Measurements from ENCODE around the gene RAB7B.

DNA sequence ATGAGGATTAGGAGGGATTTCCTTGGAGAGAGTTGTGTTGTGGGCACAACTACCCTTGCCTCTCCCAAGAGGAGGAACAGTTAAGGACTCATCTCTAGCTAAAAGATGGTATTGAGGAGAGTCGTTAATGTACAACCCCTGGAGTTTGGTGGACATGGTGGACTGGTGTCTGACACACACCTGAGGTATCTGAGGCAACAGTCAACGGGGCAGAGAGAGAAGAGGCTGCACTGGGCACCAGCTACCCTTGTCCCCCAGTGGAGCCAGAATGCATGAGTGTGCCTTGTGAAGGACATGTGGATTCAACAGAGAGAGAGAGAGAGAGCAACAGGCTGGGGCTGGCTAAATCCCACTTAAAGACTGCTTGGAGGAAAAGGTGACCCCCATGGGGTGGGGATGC lies 13.0 kb downstream of the RAB7B start:
- TF ChIP-seq, protein P1, sequence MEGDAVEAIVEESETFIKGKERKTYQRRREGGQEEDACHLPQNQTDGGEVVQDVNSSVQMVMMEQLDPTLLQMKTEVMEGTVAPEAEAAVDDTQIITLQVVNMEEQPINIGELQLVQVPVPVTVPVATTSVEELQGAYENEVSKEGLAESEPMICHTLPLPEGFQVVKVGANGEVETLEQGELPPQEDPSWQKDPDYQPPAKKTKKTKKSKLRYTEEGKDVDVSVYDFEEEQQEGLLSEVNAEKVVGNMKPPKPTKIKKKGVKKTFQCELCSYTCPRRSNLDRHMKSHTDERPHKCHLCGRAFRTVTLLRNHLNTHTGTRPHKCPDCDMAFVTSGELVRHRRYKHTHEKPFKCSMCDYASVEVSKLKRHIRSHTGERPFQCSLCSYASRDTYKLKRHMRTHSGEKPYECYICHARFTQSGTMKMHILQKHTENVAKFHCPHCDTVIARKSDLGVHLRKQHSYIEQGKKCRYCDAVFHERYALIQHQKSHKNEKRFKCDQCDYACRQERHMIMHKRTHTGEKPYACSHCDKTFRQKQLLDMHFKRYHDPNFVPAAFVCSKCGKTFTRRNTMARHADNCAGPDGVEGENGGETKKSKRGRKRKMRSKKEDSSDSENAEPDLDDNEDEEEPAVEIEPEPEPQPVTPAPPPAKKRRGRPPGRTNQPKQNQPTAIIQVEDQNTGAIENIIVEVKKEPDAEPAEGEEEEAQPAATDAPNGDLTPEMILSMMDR (IDR thresholded peaks at IDR 0.05) = no peak
- TF ChIP-seq EP300 (IDR thresholded peaks at IDR 0.05) = no peak

Data from ovary (tissue), 3 donors.